CD14-positive monocyte (primary cell): ENCODE data around the gene UPF3A. TPM values are rescaled to one million over a fixed set of nuclear protein-coding genes. Genes with fewer than 3 reads are reported as not detected.

Experiments
- DNase-seq, 3 donors: peaks; one replicate each; pipeline ENCODE4 v3.0.0-alpha.2; 2011 to 2022
- H2AFZ ChIP-seq: 2 replicates; pipeline ENCODE4 v1.6.0; 2012; ENCODE audit warnings: mild to moderate bottlenecking, low read depth, low read length, inconsistent platforms; ENCODE audit not compliant: insufficient read depth, poor library complexity, severe bottlenecking
- H3K27ac ChIP-seq, 2 donors: 1 replicate in 1 of 2; 2 replicates in 1 of 2; pipeline ENCODE4 v1.5.1; 2012 to 2013; ENCODE audit warnings: low read length in 2 of 2, control low read depth in 1 of 2, inconsistent platforms in 1 of 2, low read depth in 1 of 2, mild to moderate bottlenecking in 1 of 2
- H3K27me3 ChIP-seq, 2 donors: one replicate each; pipeline versions ENCODE4 v1.6.0 to v1.6.1; 2011 to 2013; ENCODE audit warnings: low read length in 2 of 2; ENCODE audit not compliant: control insufficient read depth in 2 of 2, insufficient read depth in 2 of 2
- H3K36me3 ChIP-seq, 2 donors: replicated peaks in 1 of 2; 1 replicate in 1 of 2; 2 replicates in 1 of 2; pipeline versions ENCODE4 v1.5.1 to v1.6.1; 2012 to 2013; ENCODE audit warnings: low read length in 2 of 2, control low read depth in 1 of 2, inconsistent platforms in 1 of 2, mild to moderate bottlenecking in 1 of 2; ENCODE audit not compliant: insufficient read depth in 2 of 2, control insufficient read depth in 1 of 2
- H3K4me1 ChIP-seq, 2 donors: 1 replicate in 1 of 2; 2 replicates in 1 of 2; pipeline versions ENCODE4 v1.5.1 to v1.6.1; 2012 to 2013; ENCODE audit warnings: low read length in 2 of 2, control low read depth in 1 of 2, inconsistent platforms in 1 of 2, mild to moderate bottlenecking in 1 of 2, moderate library complexity in 1 of 2; ENCODE audit not compliant: insufficient read depth in 2 of 2, control insufficient read depth in 1 of 2
- H3K4me2 ChIP-seq: replicated peaks from 2 replicates; pipeline ENCODE3; 2012; ENCODE audit warnings: low read length, moderate library complexity, mild to moderate bottlenecking; ENCODE audit not compliant: poor library complexity, severe bottlenecking; ENCODE audit errors: extremely low read depth
- H3K4me3 ChIP-seq, 3 experiments: fragments of 200-600 bp in 1 of 3; sonication (generic) in 1 of 3; replicated peaks in 1 of 3; 1 replicate in 2 of 3; 2 replicates in 1 of 3; pipeline ENCODE4 v1.5.1; 2011 to 2013; ENCODE audit warnings: low read length in 3 of 3, mild to moderate bottlenecking in 3 of 3, control low read depth in 2 of 3, low read depth in 2 of 3, inconsistent platforms in 1 of 3, moderate library complexity in 1 of 3
- H3K79me2 ChIP-seq: 2 replicates; pipeline ENCODE4 v1.6.0; 2012; ENCODE audit warnings: mild to moderate bottlenecking, control low read depth, inconsistent platforms, low read length, moderate library complexity; ENCODE audit not compliant: insufficient read depth
- H3K9ac ChIP-seq: 2 replicates; pipeline ENCODE4 v1.6.0; 2017; ENCODE audit warnings: low read length, mild to moderate bottlenecking; ENCODE audit not compliant: insufficient read depth, poor library complexity, severe bottlenecking
- H3K9me3 ChIP-seq, 2 donors: replicated peaks in 1 of 2; 1 replicate in 1 of 2; 2 replicates in 1 of 2; pipeline versions ENCODE4 v1.5.1 to v1.6.1; 2012 to 2013; ENCODE audit warnings: low read length in 2 of 2, control low read depth in 1 of 2; ENCODE audit not compliant: control insufficient read depth in 1 of 2, insufficient read depth in 1 of 2
- H4K20me1 ChIP-seq: 2 replicates; pipeline ENCODE4 v1.6.0; 2012; ENCODE audit warnings: mild to moderate bottlenecking, low read length, control low read depth, moderate library complexity; ENCODE audit not compliant: insufficient read depth
- H3K27ac Mint-ChIP-seq, 7 donors: one replicate each; pipeline ENCODE4 v1.8.0; 2020; ENCODE audit warnings: mild to moderate bottlenecking in 7 of 7, mixed read lengths in 7 of 7, moderate library complexity in 6 of 7, inconsistent platforms in 2 of 7
- H3K27me3 Mint-ChIP-seq, 3 donors: one replicate each; pipeline ENCODE4 v1.8.0; 2021 to 2022; ENCODE audit warnings: low read depth in 3 of 3, mild to moderate bottlenecking in 3 of 3, mixed read lengths in 3 of 3, moderate library complexity in 3 of 3, inconsistent platforms in 1 of 3
- H3K36me3 Mint-ChIP-seq, 2 donors: one replicate each; pipeline ENCODE4 v1.8.0; 2020; ENCODE audit warnings: mixed read lengths in 2 of 2, inconsistent platforms in 1 of 2, mild to moderate bottlenecking in 1 of 2
- H3K4me1 Mint-ChIP-seq: one replicate; pipeline ENCODE4 v1.8.0; 2020; ENCODE audit warnings: mild to moderate bottlenecking, mixed read lengths
- H3K4me3 Mint-ChIP-seq, 2 donors: one replicate each; pipeline ENCODE4 v1.8.0; 2020; ENCODE audit warnings: mild to moderate bottlenecking in 2 of 2, mixed read lengths in 2 of 2, moderate library complexity in 1 of 2
- H3K9me3 Mint-ChIP-seq, 7 donors: one replicate each; pipeline ENCODE4 v1.8.0; 2020 to 2022; ENCODE audit warnings: mixed read lengths in 7 of 7, mild to moderate bottlenecking in 6 of 7, moderate library complexity in 6 of 7, inconsistent platforms in 2 of 7
- WGBS: methylation state at CpG from one replicate; pipeline ENCODE4 v1.1.5; 2013; ENCODE audit warnings: missing lambda C conversion rate; ENCODE audit not compliant: insufficient coverage; 5-methylcytosine and 5-hydroxymethylcytosine counted together
- intact Hi-C, 2 donors: fragments of 100-400 bp; cut with micrococcal nuclease; formaldehyde crosslinking; loops; one replicate each; pipeline versions ENCODE4 v1.15.0 to v1.15.1; 2023
- polyA plus RNA-seq, 3 donors: library from polyadenylated mRNA; depleted of rRNA in 1 of 3; unstranded in 2 of 3; stranded (reverse) in 1 of 3; fragments of 300-500 nt in 2 of 3; fragments of >200 nt in 1 of 3; fragmentation: Illumina TruSeq in 2 of 3; gene quantifications; 1 replicate in 2 of 3; 2 replicates in 1 of 3; pipeline ENCODE4 v1.2.3, GENCODE V29; 2012 to 2021
- TF ChIP-seq, protein P1 (sequence below): fragments of 200-600 bp; IDR thresholded peaks from one replicate; pipeline ENCODE4 v1.8.0; 2022; ENCODE audit warnings: antibody characterized with exemption, mild to moderate bottlenecking

UPF3A gene
- polyA plus RNA-seq, 3 donors, result 6.1 to 39.1 (median 7.0) TPM

DNA sequence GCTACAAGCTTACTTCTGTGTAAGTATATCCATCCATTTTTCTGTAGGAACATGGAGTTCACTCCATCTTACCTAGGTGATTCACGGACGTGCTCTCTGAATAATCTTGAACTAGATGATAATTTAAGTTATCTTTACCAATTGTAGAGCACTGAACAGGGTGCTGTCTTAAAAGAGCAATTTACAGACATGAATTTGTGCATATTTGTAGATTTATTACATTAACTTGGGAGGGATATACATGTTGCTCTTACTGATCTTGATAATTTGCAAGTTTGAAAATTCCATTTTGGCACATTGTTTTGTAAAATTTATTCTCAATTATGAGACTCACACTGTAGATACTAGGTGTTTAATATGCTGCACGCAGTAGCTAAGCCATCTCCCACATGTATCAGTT, 37.4 kb upstream of the UPF3A start:
- Histone ChIP-seq H2AFZ (no peak overlapping the region), H3K4me2 (no peak overlapping the region), H3K9ac (no peak overlapping the region), H3K79me2 (no peaks in the 10 kb centered on the region), H3K4me3 (no peak overlapping the region), H3K27me3 (no peaks in the 10 kb centered on the region), H3K4me1 (no peaks in the 10 kb centered on the region), H3K9me3 (no peaks in the 10 kb centered on the region), H3K27ac (no peak overlapping the region), H4K20me1 (no peaks in the 10 kb centered on the region), H3K36me3 (peaks cover 99 to 100% of the 10 kb centered on the region in 2 donors)
- Mint-ChIP-seq H3K27ac (no peak overlapping the region), H3K36me3 (peaks cover 85 to 96% of the 10 kb centered on the region in 2 donors), H3K4me3 (no peak overlapping the region), H3K27me3 (no peaks in the 10 kb centered on the region), H3K4me1 (no peaks in the 10 kb centered on the region), H3K9me3 (no peaks in the 10 kb centered on the region)
- TF ChIP-seq, protein P1, sequence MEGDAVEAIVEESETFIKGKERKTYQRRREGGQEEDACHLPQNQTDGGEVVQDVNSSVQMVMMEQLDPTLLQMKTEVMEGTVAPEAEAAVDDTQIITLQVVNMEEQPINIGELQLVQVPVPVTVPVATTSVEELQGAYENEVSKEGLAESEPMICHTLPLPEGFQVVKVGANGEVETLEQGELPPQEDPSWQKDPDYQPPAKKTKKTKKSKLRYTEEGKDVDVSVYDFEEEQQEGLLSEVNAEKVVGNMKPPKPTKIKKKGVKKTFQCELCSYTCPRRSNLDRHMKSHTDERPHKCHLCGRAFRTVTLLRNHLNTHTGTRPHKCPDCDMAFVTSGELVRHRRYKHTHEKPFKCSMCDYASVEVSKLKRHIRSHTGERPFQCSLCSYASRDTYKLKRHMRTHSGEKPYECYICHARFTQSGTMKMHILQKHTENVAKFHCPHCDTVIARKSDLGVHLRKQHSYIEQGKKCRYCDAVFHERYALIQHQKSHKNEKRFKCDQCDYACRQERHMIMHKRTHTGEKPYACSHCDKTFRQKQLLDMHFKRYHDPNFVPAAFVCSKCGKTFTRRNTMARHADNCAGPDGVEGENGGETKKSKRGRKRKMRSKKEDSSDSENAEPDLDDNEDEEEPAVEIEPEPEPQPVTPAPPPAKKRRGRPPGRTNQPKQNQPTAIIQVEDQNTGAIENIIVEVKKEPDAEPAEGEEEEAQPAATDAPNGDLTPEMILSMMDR, result no peak
- no CpG with 5 or more reads among the region's 3 CpGs for WGBS
- no peak for DNase-seq
- intact Hi-C loops, result no loop called here

DNA sequence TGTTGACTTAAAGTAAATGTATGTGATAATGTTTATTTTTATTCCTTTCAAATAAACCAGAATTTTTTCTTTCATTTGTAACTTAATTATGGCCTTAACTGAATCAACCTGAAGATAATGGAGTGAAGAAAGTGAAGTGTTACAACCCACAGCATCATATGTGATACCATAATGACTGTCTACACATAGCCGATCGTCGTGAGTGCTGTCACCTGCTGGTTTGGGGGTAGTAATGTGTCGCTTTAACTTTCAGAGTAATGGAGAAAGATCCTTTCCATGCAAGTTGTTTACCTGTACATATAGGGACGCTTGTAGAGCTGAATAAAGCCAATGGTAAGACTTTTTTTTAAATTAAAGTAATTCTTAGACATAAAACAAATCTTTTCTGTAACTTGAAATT, 36.8 kb upstream of the UPF3A start:
- no peak overlapping the region for H3K27ac ChIP-seq
- WGBS, result no CpG with 5 or more reads among the region's 5 CpGs
- intact Hi-C loops, result no loop called here
- peaks cover 99 to 100% of the 10 kb centered on the region in 2 donors for H3K36me3 ChIP-seq
- H3K27me3 ChIP-seq, result no peaks in the 10 kb centered on the region
- H3K79me2 ChIP-seq, result no peaks in the 10 kb centered on the region
- no peaks in the 10 kb centered on the region for H3K27me3 Mint-ChIP-seq
- no peaks in the 10 kb centered on the region for H3K9me3 Mint-ChIP-seq
- no peak overlapping the region for H3K9ac ChIP-seq
- no peaks in the 10 kb centered on the region for H3K4me1 ChIP-seq
- H3K9me3 ChIP-seq, result no peaks in the 10 kb centered on the region
- H4K20me1 ChIP-seq, result no peaks in the 10 kb centered on the region
- peak overlapping the region in 1 of 7 donors; percentile 46 for H3K27ac Mint-ChIP-seq
- TF ChIP-seq, protein P1, result no peak
- no peaks in the 10 kb centered on the region for H3K4me1 Mint-ChIP-seq
- no peak for DNase-seq
- H3K4me2 ChIP-seq, result no peak overlapping the region
- H3K36me3 Mint-ChIP-seq, result peaks cover 84 to 94% of the 10 kb centered on the region in 2 donors
- no peak overlapping the region for H3K4me3 ChIP-seq
- no peak overlapping the region for H3K4me3 Mint-ChIP-seq
- H2AFZ ChIP-seq, result no peak overlapping the region
